HCT116 (cell line): Measurements from ENCODE around the gene SLC9A9. TPM values are rescaled to one million over a fixed set of nuclear protein-coding genes. Genes with fewer than 3 reads are reported as not detected.

Experiments used
- ATAC-seq: fragments of 200-7000 bp; cut with Tn5 transposase; 2 replicates; pipeline ENCODE4 v1.9.1; 2020; ENCODE audit warnings: mild to moderate bottlenecking, moderate library complexity
- BruUV-seq: library from RNA; stranded (reverse); fragments of 400-500 nt; replicated peaks from 2 replicates; lab custom pipeline; 2021; lab: Mats Ljungman, UMichigan
- CTCF ChIA-PET: fragments of 300-600 bp; sonication (Branson Sonifier 250); formaldehyde crosslinking; loops from one replicate; lab custom pipeline; 2021; ENCODE audit warnings: antibody characterized with exemption; lab: Charles Lee
- POLR2A ChIA-PET: fragments of 300-600, 350-600 bp; sonication (Branson Sonifier 250); formaldehyde crosslinking; loops from one replicate; lab custom pipeline; 2021; ENCODE audit warnings: antibody characterized with exemption; lab: Charles Lee
- RAD21 ChIA-PET, 2 experiments: fragments of 300-600 bp; sonication (Branson Sonifier 250); formaldehyde crosslinking; loops; one replicate each; lab custom pipeline; 2023; ENCODE audit warnings: low total read pairs in 2 of 2; ENCODE audit not compliant: uncharacterized antibody in 2 of 2, unreplicated experiment in 2 of 2, low non-redundant PET in 1 of 2; lab: Charles Lee
- DNase-seq: peaks from one replicate; pipeline ENCODE4 v3.0.0-alpha.2; 2010; ENCODE audit warnings: low read depth, low spot score
- H2AFZ ChIP-seq: fragments of 200-600 bp; shearing (Covaris generic), sonication (generic); 2 replicates; pipeline ENCODE4 v1.6.1; 2017; ENCODE audit warnings: low read depth, mixed run types, mixed read lengths, antibody characterized with exemption, low read length; ENCODE audit not compliant: poor library complexity, severe bottlenecking
- H3K27ac ChIP-seq: 2 replicates; pipeline ENCODE4 v1.5.1; 2012; ENCODE audit warnings: low read depth, low read length
- H3K27me3 ChIP-seq: fragments of 200-600 bp; sonication (generic); 2 replicates; pipeline ENCODE4 v1.6.1; 2016; ENCODE audit warnings: mixed run types, low read length, mixed read lengths; ENCODE audit not compliant: insufficient read depth
- H3K36me3 ChIP-seq, 2 experiments: fragments of 200-500 bp in 1 of 2; fragments of 200-600 bp in 1 of 2; sonication (Bioruptor generic) in 1 of 2; sonication (generic) in 1 of 2; 2 replicates each; pipeline versions ENCODE4 v1.5.1 to v1.6.1; 2014 to 2016; ENCODE audit warnings: low read length in 2 of 2, inconsistent platforms in 1 of 2, mixed read lengths in 1 of 2, mixed run types in 1 of 2; ENCODE audit not compliant: insufficient read depth in 2 of 2, control insufficient read depth in 1 of 2
- H3K4me1 ChIP-seq, 2 experiments: fragments of 200-600 bp in 1 of 2; sonication (generic) in 1 of 2; 2 replicates each; pipeline versions ENCODE4 v1.5.1 to v1.6.1; 2012 to 2017; ENCODE audit warnings: low read length in 2 of 2, inconsistent platforms in 1 of 2, mild to moderate bottlenecking in 1 of 2, mixed read lengths in 1 of 2, mixed run types in 1 of 2, moderate library complexity in 1 of 2; ENCODE audit not compliant: insufficient read depth in 2 of 2, control insufficient read depth in 1 of 2
- H3K4me2 ChIP-seq: fragments of 200-600 bp; sonication (generic); 2 replicates; pipeline ENCODE4 v1.6.1; 2017; ENCODE audit warnings: mixed run types, low read length, mixed read lengths
- H3K4me3 ChIP-seq, 2 experiments: fragments of 200-600 bp in 1 of 2; sonication (generic) in 1 of 2; replicated peaks in 1 of 2; 2 replicates each; pipeline ENCODE4 v1.5.1; 2011 to 2016; ENCODE audit warnings: low read length in 2 of 2, control low read depth in 1 of 2, low read depth in 1 of 2, mild to moderate bottlenecking in 1 of 2, mixed read lengths in 1 of 2, mixed run types in 1 of 2
- H3K79me2 ChIP-seq: fragments of 200-600 bp; sonication (generic); 2 replicates; pipeline ENCODE4 v1.6.1; 2017; ENCODE audit warnings: mild to moderate bottlenecking, mixed run types, low read length, moderate library complexity, mixed read lengths; ENCODE audit not compliant: insufficient read depth
- H3K9ac ChIP-seq: fragments of 200-600 bp; sonication (generic); 2 replicates; pipeline ENCODE4 v1.6.1; 2016; ENCODE audit warnings: low read length, mixed read lengths
- H3K9me2 ChIP-seq: fragments of 200-600 bp; sonication (generic), shearing (Covaris generic); 2 replicates; pipeline ENCODE4 v1.6.1; 2017; ENCODE audit warnings: mixed run types, mild to moderate bottlenecking, moderate library complexity; ENCODE audit not compliant: insufficient read depth
- H3K9me3 ChIP-seq, 2 experiments: fragments of 200-500 bp in 1 of 2; fragments of 200-600 bp in 1 of 2; sonication (Bioruptor generic) in 1 of 2; sonication (generic) in 1 of 2; 2 replicates each; pipeline ENCODE4 v1.6.1; 2014 to 2017; ENCODE audit warnings: low read length in 2 of 2, mixed read lengths in 2 of 2, inconsistent platforms in 1 of 2, low read depth in 1 of 2, mild to moderate bottlenecking in 1 of 2, mixed run types in 1 of 2, moderate library complexity in 1 of 2; ENCODE audit not compliant: control insufficient read depth in 1 of 2, insufficient read depth in 1 of 2
- H4K20me1 ChIP-seq: fragments of 200-600 bp; sonication (generic), shearing (Covaris generic); 2 replicates; pipeline ENCODE4 v1.6.1; 2017; ENCODE audit warnings: mixed run types, mild to moderate bottlenecking, moderate library complexity; ENCODE audit not compliant: insufficient read depth
- CEBPB ChIP-seq: IDR thresholded peaks from 2 replicates; pipeline ENCODE4 v1.6.1; 2012; ENCODE audit warnings: low read depth
- CTCF ChIP-seq, 3 experiments: fragments of 200-600 bp in 1 of 3; sonication (generic) in 1 of 3; IDR thresholded peaks in 2 of 3; conservative IDR thresholded peaks in 1 of 3; 2 replicates each; pipeline ENCODE4 v1.5.1; 2012 to 2017; ENCODE audit warnings: low read depth in 2 of 3, low read length in 2 of 3, antibody characterized with exemption in 1 of 3, borderline replicate concordance in 1 of 3, control low read depth in 1 of 3, mild to moderate bottlenecking in 1 of 3, mixed read lengths in 1 of 3, mixed run types in 1 of 3, moderate library complexity in 1 of 3; ENCODE audit not compliant: insufficient read depth in 1 of 3
- EGR1 ChIP-seq: IDR thresholded peaks from 2 replicates; pipeline ENCODE4 v1.6.1; 2012; ENCODE audit warnings: low read depth
- POLR2A ChIP-seq: IDR thresholded peaks from 2 replicates; pipeline ENCODE4 v1.7.0; 2011; ENCODE audit warnings: borderline replicate concordance; ENCODE audit not compliant: insufficient read depth, insufficient read length; ENCODE audit errors: extremely low read depth
- POLR2AphosphoS5 ChIP-seq: IDR thresholded peaks from 2 replicates; pipeline ENCODE4 v1.6.1; 2011; ENCODE audit warnings: mild to moderate bottlenecking, low read depth, low read length, moderate library complexity
- ZNF274 ChIP-seq: fragments of 200-500 bp; sonication (Bioruptor generic); IDR thresholded peaks from 2 replicates; pipeline ENCODE4 v1.6.1; 2014; ENCODE audit warnings: mild to moderate bottlenecking, low read depth, low read length, inconsistent platforms
- intact Hi-C: fragments of 100-400 bp; cut with micrococcal nuclease; formaldehyde crosslinking; loops from 2 replicates; pipeline ENCODE4 v1.10.0; 2022
- total RNA-seq: library from RNA; stranded (reverse); gene quantifications from one replicate; pipeline ENCODE4 v1.2.1, GENCODE V29; 2021; ENCODE audit not compliant: unreplicated experiment

SLC9A9 gene
- total RNA-seq, 1 experiment from 2014 or later: 0.20 TPM

GRCh38 chr3:143605233-143605950 lies 242.9 kb downstream of the SLC9A9 start:
- intact Hi-C loops: no loop called here

More at GRCh38 chr3:143605233-143605950, 242.9 kb downstream of the SLC9A9 start:
- H3K4me2 ChIP-seq: no peak overlapping the region
- no peak for ATAC-seq
- DNase-seq: no peak
- no peaks in the 10 kb centered on the region for H3K9me3 ChIP-seq
- H3K4me1 ChIP-seq: no peaks in the 10 kb centered on the region
- no peaks in the 10 kb centered on the region for H3K36me3 ChIP-seq
- H3K4me3 ChIP-seq: no peak overlapping the region
- H4K20me1 ChIP-seq: no peaks in the 10 kb centered on the region
- RAD21 ChIA-PET: no interaction called here
- no peak overlapping the region for H2AFZ ChIP-seq
- POLR2A ChIA-PET: no interaction called here
- TF ChIP-seq CTCF (IDR thresholded peaks at IDR 0.05 in 2 of 3, conservative IDR thresholded peaks at IDR 0.05 in 1 of 3; ENCODE audit: borderline replicate concordance in 1 of 3, insufficient read depth in 1 of 3, low read depth in 2 of 3, low read length in 2 of 3) (no peak), CEBPB (no peak), POLR2A (no peak), EGR1 (no peak), POLR2AphosphoS5 (no peak), ZNF274 (no peak)
- CTCF ChIA-PET: no interaction called here
- no peak overlapping the region for H3K27ac ChIP-seq
- H3K27me3 ChIP-seq: peaks cover 8% of the 10 kb centered on the region
- no TSS peak for BruUV-seq
- no peaks in the 10 kb centered on the region for H3K9me2 ChIP-seq
- H3K79me2 ChIP-seq: no peaks in the 10 kb centered on the region
- H3K9ac ChIP-seq: no peak overlapping the region
